H1 (cell line): ENCODE results near the gene IRF2BP2. TPM values are rescaled to one million over a fixed set of nuclear protein-coding genes. Genes with fewer than 3 reads are reported as not detected.

Source experiments
- CTCF ChIA-PET: fragments of 300-600 bp; sonication (Branson Sonifier 250); formaldehyde crosslinking; loops from one replicate; lab custom pipeline; 2021; ENCODE audit not compliant: partially characterized antibody; lab: Charles Lee
- POLR2A ChIA-PET: fragments of 300-600 bp; sonication (Branson Sonifier 250); formaldehyde crosslinking; loops from one replicate; lab custom pipeline; 2021; ENCODE audit warnings: inconsistent platforms; ENCODE audit not compliant: partially characterized antibody; lab: Charles Lee
- DNase-seq, 2 experiments: peaks; one replicate each; pipeline versions ENCODE4 v3.0.0 to v3.0.0-alpha.2; 2010 to 2022; ENCODE audit warnings: low spot score in 2 of 2, low read depth in 1 of 2, mixed read lengths in 1 of 2
- FAIRE-seq: peaks from 2 replicates; lab custom pipeline; 2011; peaks lifted over from hg19 to GRCh38; lab: Jason Lieb, UNC
- H2AFZ ChIP-seq: 2 replicates; pipeline ENCODE4 v1.8.1; 2012; ENCODE audit warnings: low read length, inconsistent platforms
- H2AK5ac ChIP-seq: 2 replicates; pipeline ENCODE4 v1.6.1; 2013; ENCODE audit warnings: low read depth, low read length
- H2BK120ac ChIP-seq: replicated peaks from 2 replicates; pipeline ENCODE3; 2013; ENCODE audit warnings: low read depth, low read length, inconsistent platforms
- H2BK12ac ChIP-seq: 2 replicates; pipeline ENCODE4 v1.6.1; 2013; ENCODE audit warnings: low read depth, low read length
- H2BK15ac ChIP-seq: 2 replicates; pipeline ENCODE4 v1.6.1; 2013; ENCODE audit warnings: low read length
- H2BK20ac ChIP-seq: 2 replicates; pipeline ENCODE4 v1.6.1; 2013; ENCODE audit warnings: low read length
- H2BK5ac ChIP-seq: 2 replicates; pipeline ENCODE4 v1.6.1; 2013; ENCODE audit warnings: low read depth, low read length
- H3K14ac ChIP-seq: 2 replicates; pipeline ENCODE4 v1.6.1; 2013; ENCODE audit warnings: inconsistent platforms; ENCODE audit not compliant: insufficient read length
- H3K18ac ChIP-seq: 2 replicates; pipeline ENCODE4 v1.6.1; 2013; ENCODE audit warnings: low read length; ENCODE audit errors: extremely low read depth
- H3K23ac ChIP-seq: 2 replicates; pipeline ENCODE4 v1.6.1; 2013; ENCODE audit warnings: inconsistent platforms; ENCODE audit not compliant: insufficient read length
- H3K23me2 ChIP-seq: 2 replicates; pipeline ENCODE4 v1.6.1; 2013; ENCODE audit warnings: low read depth, low read length
- H3K27ac ChIP-seq: 2 replicates; pipeline ENCODE4 v1.6.1; 2011; ENCODE audit warnings: low read depth, low read length, inconsistent platforms
- H3K27me3 ChIP-seq, 4 experiments: replicated peaks in 1 of 4; 1 replicate in 1 of 4; 2 replicates in 3 of 4; pipeline versions ENCODE4 v1.6.1 to v1.8.1; 2011 to 2013; ENCODE audit warnings: low read length in 3 of 4, mild to moderate bottlenecking in 3 of 4, inconsistent platforms in 2 of 4, mixed read lengths in 2 of 4, moderate library complexity in 1 of 4; ENCODE audit not compliant: control insufficient read depth in 3 of 4, insufficient read depth in 3 of 4; ENCODE audit errors: extremely low read depth in 1 of 4
- H3K36me3 ChIP-seq, 4 experiments: 2 replicates each; pipeline versions ENCODE4 v1.6.1 to v1.8.1; 2011 to 2013; ENCODE audit warnings: mild to moderate bottlenecking in 4 of 4, low read length in 3 of 4, moderate library complexity in 2 of 4, control low read depth in 1 of 4, inconsistent platforms in 1 of 4; ENCODE audit not compliant: insufficient read depth in 4 of 4, control insufficient read depth in 2 of 4
- H3K4ac ChIP-seq: replicated peaks from 2 replicates; pipeline ENCODE3; 2013; ENCODE audit warnings: low read length, low read depth, mixed read lengths, inconsistent platforms; ENCODE audit not compliant: insufficient read length
- H3K4me1 ChIP-seq, 4 experiments: replicated peaks in 1 of 4; 1 replicate in 1 of 4; 2 replicates in 3 of 4; pipeline versions ENCODE4 v1.6.1 to v1.8.1; 2011 to 2013; ENCODE audit warnings: low read length in 3 of 4, inconsistent platforms in 2 of 4, mixed read lengths in 1 of 4; ENCODE audit not compliant: insufficient read depth in 4 of 4, control insufficient read depth in 3 of 4
- H3K4me2 ChIP-seq, 2 experiments: 2 replicates each; pipeline versions ENCODE4 v1.6.1 to v1.8.1; 2011 to 2013; ENCODE audit warnings: low read depth in 2 of 2, low read length in 2 of 2, control low read depth in 1 of 2, inconsistent platforms in 1 of 2, mild to moderate bottlenecking in 1 of 2; ENCODE audit not compliant: insufficient read depth in 1 of 2
- H3K4me3 ChIP-seq, 4 experiments: fragments of 200-600, 300-600 bp in 1 of 4; sonication (generic), shearing (Covaris generic), sonication (Bioruptor Twin) in 1 of 4; 2 replicates each; pipeline versions ENCODE4 v1.5.1 to v1.8.1; 2011 to 2016; ENCODE audit warnings: low read length in 4 of 4, low read depth in 3 of 4, control low read depth in 2 of 4, inconsistent platforms in 2 of 4, mild to moderate bottlenecking in 2 of 4, mixed read lengths in 1 of 4, moderate library complexity in 1 of 4; ENCODE audit not compliant: insufficient read depth in 2 of 4; ENCODE audit errors: extremely low read depth in 1 of 4
- H3K56ac ChIP-seq: replicated peaks from 2 replicates; pipeline ENCODE3; 2013; ENCODE audit warnings: low read depth, mild to moderate bottlenecking, mixed read lengths, low read length, inconsistent platforms; ENCODE audit not compliant: insufficient read length
- H3K79me1 ChIP-seq: 2 replicates; pipeline ENCODE4 v1.6.1; 2013; ENCODE audit warnings: low read depth, low read length, control low read depth
- H3K79me2 ChIP-seq, 2 experiments: 2 replicates each; pipeline versions ENCODE4 v1.6.1 to v1.8.1; 2012 to 2013; ENCODE audit warnings: low read length in 2 of 2, mild to moderate bottlenecking in 2 of 2, inconsistent platforms in 1 of 2; ENCODE audit not compliant: insufficient read depth in 2 of 2, control insufficient read depth in 1 of 2
- H3K9ac ChIP-seq, 4 experiments: replicated peaks in 1 of 4; 1 replicate in 1 of 4; 2 replicates in 3 of 4; pipeline versions ENCODE4 v1.6.1 to v1.8.1; 2011 to 2013; ENCODE audit warnings: low read depth in 3 of 4, low read length in 3 of 4, control low read depth in 2 of 4, mild to moderate bottlenecking in 2 of 4, moderate library complexity in 2 of 4, inconsistent platforms in 1 of 4; ENCODE audit errors: extremely low read depth in 1 of 4
- H3K9me3 ChIP-seq, 2 experiments: 2 replicates each; pipeline versions ENCODE4 v1.6.1 to v1.8.1; 2012 to 2013; ENCODE audit warnings: mild to moderate bottlenecking in 2 of 2, moderate library complexity in 2 of 2, control low read depth in 1 of 2, inconsistent platforms in 1 of 2, low read depth in 1 of 2, low read length in 1 of 2, mixed read lengths in 1 of 2; ENCODE audit not compliant: insufficient read depth in 2 of 2
- H4K20me1 ChIP-seq, 2 experiments: replicated peaks in 1 of 2; 2 replicates each; pipeline versions ENCODE3 to v1.8.1; 2011 to 2013; ENCODE audit warnings: inconsistent platforms in 2 of 2, low read length in 2 of 2, mild to moderate bottlenecking in 1 of 2; ENCODE audit not compliant: insufficient read depth in 2 of 2, control insufficient read depth in 1 of 2
- H4K5ac ChIP-seq: 2 replicates; pipeline ENCODE4 v1.6.1; 2013; ENCODE audit warnings: low read length, low read depth, mixed read lengths, inconsistent platforms; ENCODE audit not compliant: insufficient read length
- H4K8ac ChIP-seq: 2 replicates; pipeline ENCODE4 v1.8.0; 2013; ENCODE audit warnings: mild to moderate bottlenecking, moderate library complexity, low read length, inconsistent platforms; ENCODE audit not compliant: insufficient read depth; ENCODE audit errors: extremely low read depth
- H4K91ac ChIP-seq: replicated peaks from 2 replicates; pipeline ENCODE3; 2013; ENCODE audit warnings: low read length, mixed read lengths, inconsistent platforms; ENCODE audit not compliant: insufficient read length
- CBX5 ChIP-seq: fragments of 300-800, 300-1000 bp; sonication (generic); IDR thresholded peaks from 2 replicates; pipeline ENCODE4 v1.7.1; 2016; ENCODE audit warnings: antibody characterized with exemption, low read length, low read depth
- CTBP2 ChIP-seq: IDR thresholded peaks from 2 replicates; pipeline ENCODE4 v1.7.0; 2011; ENCODE audit warnings: borderline replicate concordance, mild to moderate bottlenecking, moderate library complexity, mixed read lengths, low read length; ENCODE audit not compliant: insufficient read depth, insufficient read length
- GABPA ChIP-seq: IDR thresholded peaks from 2 replicates; pipeline ENCODE4 v1.6.1; 2011; ENCODE audit warnings: mild to moderate bottlenecking, low read length, moderate library complexity, borderline replicate concordance; ENCODE audit not compliant: insufficient read depth
- JUN ChIP-seq: IDR thresholded peaks from 2 replicates; pipeline ENCODE4 v1.6.1; 2011; ENCODE audit warnings: low read depth, mild to moderate bottlenecking, improper control_type of control experiment, low read length
- KDM5A ChIP-seq: fragments of 200-600 bp; IDR thresholded peaks from 2 replicates; pipeline ENCODE4 v1.7.1; 2012; ENCODE audit warnings: mild to moderate bottlenecking, low read length, inconsistent platforms, mixed read lengths
- NANOG ChIP-seq: IDR thresholded peaks from 2 replicates; pipeline ENCODE4 v1.6.1; 2011; ENCODE audit warnings: low read length, low read depth, mild to moderate bottlenecking, inconsistent platforms; ENCODE audit not compliant: insufficient read depth, poor library complexity, severe bottlenecking
- PHF8 ChIP-seq: fragments of 200-600 bp; sonication (generic); conservative IDR thresholded peaks from 2 replicates; pipeline ENCODE4 v1.7.1; 2012; ENCODE audit warnings: low read depth, mild to moderate bottlenecking, inconsistent platforms, low read length, moderate library complexity
- POLR2A ChIP-seq, 2 experiments: IDR thresholded peaks; 1 replicate in 1 of 2; 2 replicates in 1 of 2; pipeline ENCODE4 v1.6.1; 2011; ENCODE audit warnings: low read depth in 2 of 2, low read length in 2 of 2, mild to moderate bottlenecking in 2 of 2; ENCODE audit errors: control extremely low read depth in 1 of 2
- POU5F1 ChIP-seq: IDR thresholded peaks from 2 replicates; pipeline ENCODE4 v1.6.1; 2011; ENCODE audit warnings: low read depth, mild to moderate bottlenecking, low read length, moderate library complexity
- RNF2 ChIP-seq: fragments of 200-900, 300-1000 bp; sonication (generic); IDR thresholded peaks from 2 replicates; pipeline ENCODE4 v1.7.1; 2016; ENCODE audit warnings: borderline replicate concordance, low read depth, mild to moderate bottlenecking, antibody characterized with exemption, low read length; ENCODE audit not compliant: poor library complexity, severe bottlenecking; ENCODE audit errors: missing control alignments
- SP2 ChIP-seq: IDR thresholded peaks from 2 replicates; pipeline ENCODE4 v1.6.1; 2012; ENCODE audit warnings: mild to moderate bottlenecking, low read length, inconsistent platforms
- TEAD4 ChIP-seq: IDR thresholded peaks from 2 replicates; pipeline ENCODE4 v1.6.1; 2012; ENCODE audit warnings: low read depth, low read length, inconsistent platforms, mixed read lengths
- WGBS, 2 experiments: shearing (Covaris generic) in 1 of 2; methylation state at CpG; one replicate each; pipeline versions ENCODE4 v1.1.6 to v1.1.7; 2013 to 2015; ENCODE audit warnings: low lambda C conversion rate in 2 of 2, mixed read lengths in 2 of 2, inconsistent platforms in 1 of 2, low coverage in 1 of 2, missing lambda C conversion rate in 1 of 2; ENCODE audit not compliant: insufficient replicate concordance in 2 of 2, insufficient coverage in 1 of 2, insufficient read length in 1 of 2; ENCODE audit errors: extremely low coverage in 1 of 2, missing lambda C conversion rate in 1 of 2; 5-methylcytosine and 5-hydroxymethylcytosine counted together
- polyA plus RNA-seq, 7 experiments: library from polyadenylated mRNA; depleted of rRNA in 3 of 7; stranded (reverse) in 5 of 7; unstranded in 2 of 7; fragments of >200 nt in 5 of 7; fragments of 200-250 nt in 2 of 7; gene quantifications; 1 replicate in 5 of 7; 2 replicates in 1 of 7; 4 replicates in 1 of 7; pipeline versions ENCODE4 v1.2.1 to v1.2.3, GENCODE V29; 2011 to 2013; ENCODE audit warnings: missing spikeins in 2 of 7, mixed read lengths in 2 of 7
- total RNA-seq: library from RNA; stranded (reverse); fragmentation: NEBNext Ultra II Directional; extraction: Animal tissue kit (Norgen Biotek cat#: 25700); gene quantifications from 2 replicates; pipeline ENCODE4 v1.2.1, GENCODE V29; 2021
- TF ChIP-seq, protein P1 (sequence below): IDR thresholded peaks from 2 replicates; pipeline ENCODE4 v1.6.1; 2011; ENCODE audit warnings: low read depth, mild to moderate bottlenecking, low read length; ENCODE audit not compliant: insufficient read depth

The IRF2BP2 gene
- total and polyA plus RNA-seq, 2 of the 8 experiments (the other 6 are each of a cell fraction or from before 2014, with no cell fraction given), result 24.9 to 67.5 TPM

DNA sequence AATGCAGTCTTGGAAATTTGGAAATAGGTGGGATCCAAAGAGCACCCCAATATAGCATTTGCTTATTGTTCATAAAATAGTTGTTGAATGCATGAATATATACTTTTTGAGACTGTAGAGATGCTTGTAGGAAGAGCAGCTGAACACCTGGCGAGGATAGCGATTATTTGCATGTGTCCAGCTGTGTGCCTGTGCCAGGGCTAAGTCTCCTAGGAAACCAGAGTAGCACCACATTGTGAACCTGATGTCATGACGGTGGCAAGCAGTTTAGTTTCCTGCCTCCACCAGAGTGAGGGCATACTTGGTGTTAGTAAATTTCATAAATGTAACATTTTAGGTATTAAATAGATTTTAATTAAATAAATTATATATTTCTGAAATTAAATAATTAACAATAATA lies 37.3 kb upstream of the IRF2BP2 start:
- H3K14ac ChIP-seq, result no peak overlapping the region
- H2BK12ac ChIP-seq, result no peak overlapping the region
- H4K5ac ChIP-seq, result no peak overlapping the region
- no peaks in the 10 kb centered on the region; the same call in 1 of the 2 replicates for H3K79me1 ChIP-seq
- H2BK15ac ChIP-seq, result no peak overlapping the region
- H4K20me1 ChIP-seq, result no peaks in the 10 kb centered on the region
- 94% methylated on average over 3 of the region's 3 CpGs; no CpG with 5 or more reads in 1 of the 2 experiments for WGBS, 2 experiments
- no peak overlapping the region for H2BK120ac ChIP-seq
- peaks cover 0 to 3% (median 0%) of the 10 kb centered on the region in 4 experiments; a peak in 1 of 7 replicates for H3K4me1 ChIP-seq
- no peak overlapping the region for H2BK5ac ChIP-seq
- no peaks in the 10 kb centered on the region for H3K27me3 ChIP-seq
- POLR2A ChIA-PET, result no interaction called here
- no peak overlapping the region for H3K4ac ChIP-seq
- H3K27ac ChIP-seq, result no peak overlapping the region
- H2AFZ ChIP-seq, result no peak overlapping the region
- H4K91ac ChIP-seq, result no peak overlapping the region
- DNase-seq (no peak), FAIRE-seq (no peak)
- no peak overlapping the region for H3K4me2 ChIP-seq
- peaks cover 5% of the 10 kb centered on the region in 2 experiments; a peak in 1 of 4 replicates for H3K9me3 ChIP-seq
- no peak overlapping the region for H3K23ac ChIP-seq
- no peak overlapping the region for H3K4me3 ChIP-seq
- no peak overlapping the region for H4K8ac ChIP-seq
- no peaks in the 10 kb centered on the region for H3K23me2 ChIP-seq
- H2AK5ac ChIP-seq, result no peak overlapping the region
- no peak overlapping the region for H2BK20ac ChIP-seq
- no peak overlapping the region for H3K18ac ChIP-seq
- H3K79me2 ChIP-seq, result no peaks in the 10 kb centered on the region
- H3K36me3 ChIP-seq, result no peaks in the 10 kb centered on the region
- CTCF ChIA-PET, result interaction anchor here (1.0 to 1.2 kb wide), 2 partner anchors 77 to 437 kb away, joined by 3 read pairs; no protein-coding TSS in a partner anchor
- H3K9ac ChIP-seq, result no peak overlapping the region
- H3K56ac ChIP-seq, result no peak overlapping the region
- TF ChIP-seq, protein P1, sequence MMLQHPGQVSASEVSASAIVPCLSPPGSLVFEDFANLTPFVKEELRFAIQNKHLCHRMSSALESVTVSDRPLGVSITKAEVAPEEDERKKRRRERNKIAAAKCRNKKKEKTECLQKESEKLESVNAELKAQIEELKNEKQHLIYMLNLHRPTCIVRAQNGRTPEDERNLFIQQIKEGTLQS, result no peak
- TF ChIP-seq TEAD4, result no peak
- no peak for TF ChIP-seq GABPA
- TF ChIP-seq RNF2, result no peak
- TF ChIP-seq CBX5, result no peak
- no peak for TF ChIP-seq CTBP2
- TF ChIP-seq KDM5A, result no peak
- TF ChIP-seq POU5F1, result no peak
- TF ChIP-seq NANOG, result no peak
- no peak for TF ChIP-seq POLR2A (IDR thresholded peaks at IDR 0.05; ENCODE audit: control extremely low read depth in 1 of 2, low read depth in 2 of 2, low read length in 2 of 2)
- TF ChIP-seq JUN, result no peak
- no peak for TF ChIP-seq SP2
- no peak for TF ChIP-seq PHF8
